ENCODE data around the gene SLC31A1. TPM values are rescaled to one million over a fixed set of nuclear protein-coding genes. Genes with fewer than 3 reads are reported as not detected.

SLC31A1 gene
- polyA plus RNA-seq (ENCODE audit: insufficient read length in 4 of 4), result 10 to 100 TPM; 20.3 to 28.5 (median 22.3) TPM

DNA sequence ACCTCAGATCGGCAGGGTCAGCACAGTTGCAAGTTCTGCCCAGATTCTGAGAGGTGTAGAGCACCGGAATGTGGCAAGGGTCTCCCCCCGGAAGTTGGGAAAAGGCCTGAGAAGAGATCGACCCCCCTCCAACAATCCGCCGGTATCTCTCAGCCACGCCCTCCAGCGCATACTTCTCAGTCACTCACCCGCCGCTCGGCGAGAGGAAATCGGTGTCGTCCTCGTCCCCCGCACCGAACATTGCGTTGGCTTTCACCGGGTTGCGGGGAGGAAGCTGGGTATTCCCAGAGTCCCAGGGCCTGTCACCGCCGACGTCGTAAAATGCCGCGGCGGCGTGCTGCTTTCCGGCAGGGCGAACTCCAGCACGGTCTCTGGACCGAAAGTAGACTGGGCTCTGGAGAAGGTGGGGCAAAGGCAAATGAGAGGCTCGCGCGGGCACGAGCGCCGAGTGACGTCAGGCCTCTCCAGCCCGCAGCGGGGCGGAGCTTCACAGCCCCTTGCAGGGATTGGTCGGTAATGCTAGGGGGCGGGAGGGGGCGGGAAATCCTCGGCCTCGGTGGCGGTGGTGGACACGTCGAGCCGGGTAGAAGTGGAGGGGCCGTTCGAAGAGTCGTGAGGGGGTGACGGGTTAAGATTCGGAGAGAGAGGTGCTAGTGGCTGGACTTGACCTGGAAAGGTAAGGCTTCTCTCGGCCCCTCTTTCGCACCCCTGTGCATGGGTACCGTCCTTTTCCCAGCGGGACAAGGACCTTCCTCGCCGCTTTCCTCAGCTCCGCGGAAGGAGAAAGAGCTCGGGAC lies at the start of gene SLC31A1, which contains the start of gene FKBP15:
Gene SLC31A1, plus strand, starts transcription at position 542 of the 797 bp plus-strand sequence. CDS start 34,605 bp downstream, outside the sequence.
Gene FKBP15, minus strand, starts transcription at position 275 of the 797 bp plus-strand sequence. Its CDS starts 34 bp downstream, at position 241.
- peak; percentile 96 to 99 (median 98) for DNase-seq (ENCODE audit: low read depth in 4 of 4, low spot score in 3 of 4)

GRCh38 chr9:113173341-113173740 lies 48.0 kb upstream of the SLC31A1 start:
- no peak for DNase-seq (ENCODE audit: low read depth in 4 of 4, low spot score in 3 of 4)

GRCh38 chr9:113176803-113177202 lies 44.5 kb upstream of the SLC31A1 start:
- no peak for DNase-seq (ENCODE audit: low read depth in 4 of 4, low spot score in 3 of 4)

DNA sequence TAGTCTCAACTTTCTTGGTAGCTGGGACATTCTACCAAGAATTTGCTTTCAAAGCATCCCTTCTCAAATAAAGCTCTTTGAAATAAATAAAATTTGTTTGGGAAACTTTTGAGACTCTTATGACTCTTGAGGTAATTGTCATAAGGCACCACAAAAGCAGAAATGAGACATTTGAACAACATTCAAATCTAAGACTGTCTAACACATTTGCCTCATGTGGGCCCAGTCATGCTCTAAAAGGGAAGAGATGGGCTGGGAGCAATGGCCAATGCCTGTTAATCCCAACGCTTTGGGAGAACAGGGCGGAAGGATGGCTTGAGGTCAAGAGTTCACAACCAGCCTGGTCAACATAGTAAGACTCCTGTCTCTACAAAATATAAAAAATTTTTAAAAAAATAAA lies 44.1 kb upstream of the SLC31A1 start:
- no peak for DNase-seq (ENCODE audit: low read depth in 4 of 4, low spot score in 3 of 4)

DNA sequence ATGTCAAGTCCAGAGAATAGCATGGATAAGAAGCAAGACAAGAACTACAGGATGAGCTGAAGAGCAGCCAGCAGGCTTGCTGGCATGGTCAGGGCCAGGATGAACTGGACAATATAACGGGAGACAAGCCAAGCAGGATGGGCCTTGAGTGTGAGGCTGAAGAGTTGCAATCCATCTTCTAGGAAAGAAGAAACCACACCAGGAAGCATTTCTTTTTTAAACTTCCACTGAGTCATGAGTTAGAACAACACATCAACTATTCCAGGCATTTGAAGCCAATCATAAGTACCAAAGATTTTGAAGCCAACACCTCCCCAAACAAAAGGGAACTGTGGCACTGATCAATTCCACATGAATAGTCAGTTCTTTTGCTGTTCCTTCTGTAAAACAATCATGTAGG lies 43.3 kb upstream of the SLC31A1 start:
- DNase-seq (ENCODE audit: low read depth in 4 of 4, low spot score in 3 of 4), result no peak

- no peak for DNase-seq (ENCODE audit: low read depth in 4 of 4, low spot score in 3 of 4)
Measured at GRCh38 chr9:113179839-113180238, 41.5 kb upstream of the SLC31A1 start.

DNA sequence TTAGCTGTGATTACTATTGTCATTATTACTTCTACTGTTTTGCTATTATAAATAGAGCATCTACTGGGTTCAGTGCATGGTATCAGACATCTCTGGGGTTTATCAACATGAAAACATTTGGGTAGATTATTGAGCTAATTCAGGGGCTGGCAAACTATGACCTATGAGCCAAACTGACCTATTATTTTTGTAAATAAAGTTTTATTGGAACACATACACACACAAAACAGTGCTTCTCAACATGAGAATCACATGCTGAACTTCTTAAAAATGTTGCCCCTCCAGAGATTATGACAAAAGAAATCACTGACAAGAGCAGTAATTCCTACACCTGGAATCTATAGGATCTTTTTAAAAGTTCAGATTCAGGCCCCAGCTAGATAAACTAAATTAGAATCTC lies 40.2 kb upstream of the SLC31A1 start:
- no peak for DNase-seq (ENCODE audit: low read depth in 4 of 4, low spot score in 3 of 4)

GRCh38 chr9:113183956-113184488 lies 37.3 kb upstream of the SLC31A1 start:
- DNase-seq (ENCODE audit: low read depth in 4 of 4, low spot score in 3 of 4), result no peak

DNA sequence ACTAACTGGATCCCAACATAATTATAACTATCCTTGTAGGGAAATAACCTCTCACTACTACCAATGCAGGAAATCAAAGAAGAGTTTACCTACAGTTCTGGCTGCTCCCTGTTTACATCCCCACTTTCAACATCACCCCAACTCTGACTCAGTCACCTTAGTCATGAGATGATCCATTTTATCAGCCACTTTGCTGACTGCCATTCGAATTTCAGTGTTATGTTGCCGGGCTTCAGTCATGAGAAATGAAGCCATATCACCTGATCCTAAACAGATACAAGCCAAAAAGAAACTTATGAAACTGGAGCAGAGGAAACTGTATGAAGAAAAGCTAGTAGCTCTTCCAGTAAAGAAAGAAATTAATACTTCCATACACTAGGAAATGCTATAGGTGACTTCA lies 36.8 kb upstream of the SLC31A1 start:
- no peak for DNase-seq (ENCODE audit: low read depth in 4 of 4, low spot score in 3 of 4)

DNA sequence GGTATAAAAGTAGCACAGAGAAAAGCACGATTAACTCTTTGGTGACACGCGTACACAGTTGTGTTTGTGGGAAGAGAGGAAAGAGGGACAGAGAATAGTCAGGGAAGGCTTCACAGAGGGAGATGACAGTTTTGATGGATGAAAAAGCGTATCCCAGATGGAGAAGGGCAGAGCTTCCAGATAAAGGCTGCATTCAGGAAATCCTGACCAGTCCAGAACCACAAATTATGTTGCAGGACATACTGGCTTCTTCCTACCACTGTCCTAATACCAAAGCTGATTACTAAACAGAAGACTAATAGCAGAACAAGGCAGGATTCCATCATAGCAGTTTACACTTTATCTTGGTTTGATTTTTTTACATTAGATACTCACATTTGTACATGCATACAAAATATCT lies 36.1 kb upstream of the SLC31A1 start:
- DNase-seq (ENCODE audit: low read depth in 4 of 4, low spot score in 3 of 4), result no peak

DNA sequence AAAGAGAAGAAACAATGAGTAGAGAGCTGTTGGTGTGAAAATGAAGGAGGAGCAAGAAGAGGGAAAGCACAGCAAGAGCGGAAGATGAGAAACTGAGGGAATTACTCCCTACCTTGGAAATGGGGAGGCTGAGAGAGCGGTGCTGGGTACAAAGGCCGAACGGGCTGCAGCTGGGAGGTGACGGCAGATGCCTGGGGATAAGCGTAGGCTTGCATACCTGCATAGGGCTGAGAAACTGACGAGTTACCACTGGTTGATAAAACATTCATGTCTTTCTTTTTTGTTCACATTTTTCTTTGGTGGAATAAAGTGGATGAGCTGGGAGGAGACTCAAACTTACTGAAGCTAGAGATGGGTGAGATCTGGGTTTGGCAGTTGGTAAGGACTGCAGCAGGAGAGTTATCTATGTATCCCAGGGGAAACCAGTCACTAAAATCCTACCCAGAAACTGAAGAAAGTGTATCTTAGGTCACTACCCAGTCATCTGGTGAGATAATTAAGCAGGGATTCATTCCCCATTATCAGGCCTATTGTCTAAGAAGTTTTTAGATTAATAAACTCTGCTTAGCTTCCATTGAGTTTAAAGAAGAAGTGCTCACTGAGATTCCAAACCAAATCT lies 35.1 kb upstream of the SLC31A1 start:
- no peak for DNase-seq (ENCODE audit: low read depth in 4 of 4, low spot score in 3 of 4)

- DNase-seq (ENCODE audit: low read depth in 4 of 4, low spot score in 3 of 4), result no peak
Measured at GRCh38 chr9:113187929-113188595, 33.3 kb upstream of the SLC31A1 start.

- no peak for DNase-seq (ENCODE audit: low read depth in 4 of 4, low spot score in 3 of 4)
Measured at GRCh38 chr9:113192455-113192854, 28.9 kb upstream of the SLC31A1 start.

GRCh38 chr9:113199683-113200329 lies 21.5 kb upstream of the SLC31A1 start:
- no peak for DNase-seq (ENCODE audit: low read depth in 4 of 4, low spot score in 3 of 4)

DNA sequence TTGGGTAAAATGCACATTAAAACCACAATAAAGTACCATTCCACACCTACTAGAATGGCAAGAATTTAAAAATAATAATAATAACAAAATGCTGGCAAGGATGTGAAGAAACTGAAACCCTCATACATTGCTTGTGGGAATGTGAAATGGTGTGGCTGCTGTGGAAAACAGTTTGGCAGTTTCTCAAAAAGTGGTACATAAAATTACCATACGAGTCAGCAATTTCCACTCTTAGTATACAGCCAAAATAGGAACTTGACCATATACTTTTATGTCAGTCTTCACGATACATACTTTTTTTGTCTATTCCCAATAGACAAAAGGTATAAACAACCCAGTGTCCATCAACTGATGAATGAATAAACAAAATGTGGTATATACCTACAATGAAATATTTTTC lies 15.9 kb upstream of the SLC31A1 start:
- DNase-seq (ENCODE audit: low read depth in 4 of 4, low spot score in 3 of 4), result no peak

DNA sequence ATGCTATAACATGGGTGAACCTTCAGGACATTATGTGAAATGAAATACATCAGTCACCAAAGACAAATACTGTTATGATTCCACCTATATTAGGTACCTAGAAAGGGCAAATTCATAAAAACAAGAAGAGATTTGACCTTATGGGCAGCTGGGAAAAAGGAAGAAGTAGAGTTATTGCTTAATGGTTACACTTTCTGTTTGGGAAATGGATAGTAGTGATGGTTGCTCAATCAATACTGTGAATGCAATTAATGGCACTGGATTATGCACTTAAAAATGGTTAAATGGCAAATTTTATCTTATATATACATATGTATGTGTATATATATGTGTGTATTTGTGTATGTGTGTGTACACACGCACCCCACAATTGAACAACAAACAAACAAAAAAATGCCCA lies 15.5 kb upstream of the SLC31A1 start:
- no peak for DNase-seq (ENCODE audit: low read depth in 4 of 4, low spot score in 3 of 4)

- no peak for DNase-seq (ENCODE audit: low read depth in 4 of 4, low spot score in 3 of 4)
Measured at GRCh38 chr9:113210815-113211214, 10.5 kb upstream of the SLC31A1 start.

DNA sequence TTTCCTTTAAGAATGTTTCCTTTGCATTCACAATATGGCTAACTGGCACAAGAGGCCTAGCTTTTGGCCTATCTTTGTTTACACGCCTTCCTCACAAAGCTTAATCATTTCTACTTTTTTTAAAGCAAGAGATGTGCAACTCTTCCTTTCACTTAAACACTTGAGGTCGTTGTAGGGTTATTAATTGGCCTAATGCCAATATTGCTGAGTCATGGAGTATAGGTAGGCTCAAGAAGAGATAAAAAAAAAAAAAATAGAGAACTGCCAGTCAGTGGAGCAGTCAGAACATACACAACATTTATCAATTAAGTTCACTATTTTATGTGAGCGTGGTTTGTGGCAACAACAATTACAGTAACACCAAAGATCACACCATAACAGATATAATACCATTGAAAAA lies 6.2 kb upstream of the SLC31A1 start:
- DNase-seq (ENCODE audit: low read depth in 4 of 4, low spot score in 3 of 4), result no peak

- no peak for DNase-seq (ENCODE audit: low read depth in 4 of 4, low spot score in 3 of 4)
Measured at GRCh38 chr9:113216406-113216805, 4.9 kb upstream of the SLC31A1 start.

GRCh38 chr9:113219186-113219936 lies 2.0 kb upstream of the SLC31A1 start:
- DNase-seq (ENCODE audit: low read depth in 4 of 4, low spot score in 3 of 4), result no peak
